Activated naive CD8-positive, alpha-beta T cell treated with anti-CD3 and anti-CD28 coated beads for 36 hours (primary cell): ENCODE measurements around the gene RANBP17. TPM values are rescaled to one million over a fixed set of nuclear protein-coding genes. Genes with fewer than 3 reads are reported as not detected.
"Not testable (repeated sequence)": the region's sequence is repeated elsewhere in the genome, so short reads cannot be mapped to it uniquely, and the experiment has no call there.

Source experiments
- DNase-seq: peaks from one replicate; pipeline ENCODE4 v3.0.0; 2021
- H3K27ac Mint-ChIP-seq: one replicate; pipeline ENCODE4 v1.8.0; 2022; ENCODE audit warnings: mild to moderate bottlenecking, moderate library complexity, mixed read lengths
- H3K27me3 Mint-ChIP-seq: one replicate; pipeline ENCODE4 v1.8.0; 2022; ENCODE audit warnings: mild to moderate bottlenecking, mixed read lengths
- H3K36me3 Mint-ChIP-seq: one replicate; pipeline ENCODE4 v1.8.0; 2021; ENCODE audit warnings: mild to moderate bottlenecking, mixed read lengths
- H3K4me1 Mint-ChIP-seq: one replicate; pipeline ENCODE4 v1.8.0; 2021; ENCODE audit warnings: mixed read lengths
- H3K4me3 Mint-ChIP-seq: one replicate; pipeline ENCODE4 v1.8.0; 2022; ENCODE audit warnings: mild to moderate bottlenecking, moderate library complexity, mixed read lengths
- H3K9me3 Mint-ChIP-seq: one replicate; pipeline ENCODE4 v1.8.0; 2022; ENCODE audit warnings: mixed read lengths
- total RNA-seq, 2 experiments: library from RNA; stranded (reverse); gene quantifications; one replicate each; pipeline ENCODE4 v1.2.3, GENCODE V29; 2021

The RANBP17 gene
- total RNA-seq, 2 experiments from 2014 or later: 0.30 to 0.35 TPM

- Mint-ChIP-seq H3K4me3 (no peak overlapping the region), H3K36me3 (no peaks in the 10 kb centered on the region), H3K27ac (no peak overlapping the region), H3K27me3 (no peaks in the 10 kb centered on the region), H3K9me3 (no peaks in the 10 kb centered on the region), H3K4me1 (no peaks in the 10 kb centered on the region)
- DNase-seq: no peak
Measured at GRCh38 chr5:171158581-171158980, 296.8 kb downstream of the RANBP17 start.

- Mint-ChIP-seq H3K4me1 (no peaks in the 10 kb centered on the region), H3K4me3 (no peak overlapping the region), H3K36me3 (no peaks in the 10 kb centered on the region), H3K27me3 (no peaks in the 10 kb centered on the region), H3K27ac (no peak overlapping the region), H3K9me3 (no peaks in the 10 kb centered on the region)
- no peak for DNase-seq
Measured at GRCh38 chr5:171162165-171162564, 300.3 kb downstream of the RANBP17 start.

DNA sequence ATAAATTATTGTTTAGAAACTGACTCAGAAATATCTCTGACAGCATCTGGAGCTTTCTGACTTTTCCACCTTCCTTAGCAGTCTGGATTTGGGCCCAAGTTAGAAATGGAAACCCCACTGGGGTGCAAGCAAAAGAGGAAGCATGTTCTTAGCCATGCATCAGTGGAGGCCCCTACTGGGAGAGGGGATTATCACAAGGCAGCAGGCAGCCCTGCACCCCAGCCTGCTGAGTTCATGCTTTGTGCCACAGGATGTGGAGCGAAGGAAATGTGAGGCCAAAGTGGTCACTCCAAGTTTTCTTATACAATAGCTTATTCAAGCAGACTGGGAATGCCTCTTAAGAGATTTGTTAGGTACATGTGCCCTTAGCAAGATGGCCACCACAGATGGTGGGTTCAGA lies 300.8 kb downstream of the RANBP17 start:
- DNase-seq: no peak
- H3K27me3 Mint-ChIP-seq: no peaks in the 10 kb centered on the region
- H3K4me1 Mint-ChIP-seq: no peaks in the 10 kb centered on the region
- no peak overlapping the region for H3K4me3 Mint-ChIP-seq
- H3K27ac Mint-ChIP-seq: no peak overlapping the region
- H3K36me3 Mint-ChIP-seq: no peaks in the 10 kb centered on the region
- H3K9me3 Mint-ChIP-seq: no peaks in the 10 kb centered on the region

- H3K4me3 Mint-ChIP-seq: no peak overlapping the region
- H3K36me3 Mint-ChIP-seq: no peaks in the 10 kb centered on the region
- no peaks in the 10 kb centered on the region for H3K4me1 Mint-ChIP-seq
- no peaks in the 10 kb centered on the region for H3K27me3 Mint-ChIP-seq
- H3K27ac Mint-ChIP-seq: no peak overlapping the region
- H3K9me3 Mint-ChIP-seq: no peaks in the 10 kb centered on the region
- DNase-seq: no peak
Measured at GRCh38 chr5:171166766-171167165, 304.9 kb downstream of the RANBP17 start.

DNA sequence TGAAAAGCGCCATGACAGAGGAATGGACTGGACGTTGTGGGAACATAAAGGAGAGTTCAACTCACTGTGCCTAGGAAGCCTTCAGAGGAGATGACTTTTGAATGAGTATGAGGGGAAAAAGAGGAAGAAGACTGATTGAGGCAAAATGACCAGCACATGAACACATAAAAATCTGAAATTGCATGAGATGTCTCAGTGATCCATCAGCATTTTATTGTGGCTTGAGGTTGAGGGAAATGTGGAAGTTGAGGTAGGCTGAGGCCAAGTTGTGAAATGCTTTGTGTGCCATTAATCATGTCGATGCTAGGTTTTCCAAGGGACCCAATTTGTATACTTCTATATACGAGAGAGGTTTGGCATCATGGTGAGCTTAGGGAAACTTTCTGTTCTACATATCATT lies 306.4 kb downstream of the RANBP17 start:
- no peaks in the 10 kb centered on the region for H3K9me3 Mint-ChIP-seq
- H3K4me1 Mint-ChIP-seq: no peaks in the 10 kb centered on the region
- no peak overlapping the region for H3K4me3 Mint-ChIP-seq
- no peaks in the 10 kb centered on the region for H3K36me3 Mint-ChIP-seq
- DNase-seq: no peak
- H3K27ac Mint-ChIP-seq: no peak overlapping the region
- no peaks in the 10 kb centered on the region for H3K27me3 Mint-ChIP-seq

- not testable (repeated sequence) for H3K4me3 Mint-ChIP-seq, H3K27me3 Mint-ChIP-seq, DNase-seq, H3K27ac Mint-ChIP-seq, H3K9me3 Mint-ChIP-seq, H3K4me1 Mint-ChIP-seq, H3K36me3 Mint-ChIP-seq
Measured at GRCh38 chr5:171174960-171175359, 313.1 kb downstream of the RANBP17 start.

GRCh38 chr5:171175746-171176145 lies 313.9 kb downstream of the RANBP17 start:
- no peak overlapping the region for H3K27ac Mint-ChIP-seq
- no peak overlapping the region for H3K4me3 Mint-ChIP-seq
- no peaks in the 10 kb centered on the region for H3K4me1 Mint-ChIP-seq
- H3K27me3 Mint-ChIP-seq: peaks cover 6% of the 10 kb centered on the region
- DNase-seq: no peak
- H3K9me3 Mint-ChIP-seq: no peaks in the 10 kb centered on the region
- no peaks in the 10 kb centered on the region for H3K36me3 Mint-ChIP-seq

GRCh38 chr5:171178190-171178589 lies 316.4 kb downstream of the RANBP17 start:
- H3K9me3 Mint-ChIP-seq, DNase-seq, H3K4me3 Mint-ChIP-seq, H3K27me3 Mint-ChIP-seq, H3K4me1 Mint-ChIP-seq, H3K27ac Mint-ChIP-seq, H3K36me3 Mint-ChIP-seq: not testable (repeated sequence)

DNA sequence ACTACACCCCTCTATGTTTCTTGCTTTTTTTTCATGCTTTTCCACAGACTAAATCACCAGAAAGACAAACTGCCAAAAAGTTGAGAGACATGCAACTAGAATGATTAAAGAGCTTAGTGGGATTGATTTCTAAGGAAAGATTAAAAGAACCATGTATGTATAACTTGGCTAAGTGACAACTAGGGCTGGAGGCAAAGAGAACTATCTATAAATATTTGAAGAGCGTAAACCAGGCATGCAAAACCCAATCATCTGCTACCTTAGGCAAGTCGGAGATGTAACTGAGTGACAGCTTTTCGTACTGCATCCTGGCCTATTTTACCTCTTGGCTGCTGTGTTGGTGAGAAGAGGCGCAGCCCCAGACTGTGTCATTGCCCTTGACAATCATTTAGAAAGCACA lies 326.2 kb downstream of the RANBP17 start:
- no peak overlapping the region for H3K4me3 Mint-ChIP-seq

DNA sequence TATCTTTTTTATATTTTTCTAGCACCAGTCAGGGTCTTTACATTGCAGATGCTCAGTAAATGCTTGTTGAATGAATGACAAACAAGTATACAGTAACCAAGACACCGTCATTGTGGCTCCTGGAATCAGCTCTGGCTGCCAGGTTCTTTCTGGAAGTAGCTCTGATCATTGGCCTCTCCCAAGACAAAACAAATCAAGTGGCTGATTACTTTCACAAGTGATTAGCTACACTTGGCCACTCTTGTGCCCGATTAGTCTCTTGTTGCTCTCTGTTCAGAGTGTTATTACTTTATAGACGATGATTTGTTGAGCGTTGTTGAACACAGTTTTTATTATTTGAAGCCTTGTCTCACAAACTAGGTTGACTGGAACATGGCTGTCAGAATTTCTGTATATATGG lies 327.6 kb downstream of the RANBP17 start:
- Mint-ChIP-seq H3K27me3 (peaks cover 10% of the 10 kb centered on the region), H3K4me1 (no peaks in the 10 kb centered on the region), H3K9me3 (no peaks in the 10 kb centered on the region), H3K36me3 (no peaks in the 10 kb centered on the region), H3K4me3 (no peak overlapping the region), H3K27ac (no peak overlapping the region)
- no peak for DNase-seq

More for the DNA sequence above, 326.2 kb downstream of the RANBP17 start:
- no peak for DNase-seq
- Mint-ChIP-seq H3K9me3 (no peaks in the 10 kb centered on the region), H3K27me3 (peaks cover 8% of the 10 kb centered on the region), H3K4me1 (no peaks in the 10 kb centered on the region), H3K27ac (no peak overlapping the region), H3K36me3 (no peaks in the 10 kb centered on the region)

DNA sequence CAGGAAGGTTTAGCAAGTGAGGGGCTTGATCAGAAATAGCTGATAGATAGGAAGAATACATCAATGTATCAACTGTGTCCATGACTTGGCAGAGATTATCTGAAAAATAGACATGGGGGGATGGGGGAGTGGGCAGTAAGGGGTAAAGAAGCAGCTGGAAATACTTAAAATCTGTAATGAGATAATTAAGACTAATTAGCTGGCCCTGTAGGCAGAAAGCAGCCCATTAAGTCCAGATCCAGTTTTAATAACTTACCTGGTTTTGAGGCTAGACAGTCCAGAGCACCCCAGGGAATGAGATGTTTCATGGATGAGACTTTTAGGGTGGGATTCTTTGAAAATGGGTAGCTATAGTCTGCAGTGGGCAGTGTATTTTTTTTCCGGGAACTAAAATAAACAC lies 330.3 kb downstream of the RANBP17 start:
- Mint-ChIP-seq H3K4me1 (no peaks in the 10 kb centered on the region), H3K27ac (no peak overlapping the region), H3K27me3 (peaks cover 10% of the 10 kb centered on the region), H3K4me3 (no peak overlapping the region), H3K9me3 (no peaks in the 10 kb centered on the region), H3K36me3 (no peaks in the 10 kb centered on the region)
- no peak for DNase-seq

GRCh38 chr5:171201310-171201709 lies 339.5 kb downstream of the RANBP17 start:
- Mint-ChIP-seq H3K4me1 (no peaks in the 10 kb centered on the region), H3K4me3 (no peak overlapping the region), H3K27ac (no peak overlapping the region), H3K27me3 (peaks cover 12% of the 10 kb centered on the region), H3K36me3 (no peaks in the 10 kb centered on the region), H3K9me3 (no peaks in the 10 kb centered on the region)
- no peak for DNase-seq

DNA sequence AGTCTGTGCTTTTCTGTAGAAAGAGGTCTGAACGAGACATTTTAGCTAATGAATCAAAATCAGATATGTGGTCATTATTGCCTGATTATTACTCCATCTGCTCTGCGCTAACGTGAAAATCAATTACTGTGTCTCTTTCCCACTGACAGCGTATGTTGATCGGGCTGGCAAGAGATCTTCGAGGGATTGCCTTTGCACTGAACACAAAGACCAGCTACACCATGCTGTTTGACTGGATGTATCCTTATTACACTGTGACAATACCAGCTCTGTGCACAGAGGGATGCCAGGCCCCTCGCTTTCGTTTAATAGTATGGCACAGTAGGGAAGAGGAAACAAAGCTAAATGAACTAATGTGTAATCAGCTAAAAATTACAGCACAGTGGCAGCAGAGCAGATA lies 343.6 kb downstream of the RANBP17 start:
- no peak for DNase-seq
- H3K27me3 Mint-ChIP-seq: peaks cover 5% of the 10 kb centered on the region
- no peaks in the 10 kb centered on the region for H3K4me1 Mint-ChIP-seq
- H3K4me3 Mint-ChIP-seq: no peak overlapping the region
- no peaks in the 10 kb centered on the region for H3K9me3 Mint-ChIP-seq
- no peaks in the 10 kb centered on the region for H3K36me3 Mint-ChIP-seq
- H3K27ac Mint-ChIP-seq: no peak overlapping the region

GRCh38 chr5:171207256-171207847 lies 345.5 kb downstream of the RANBP17 start:
- Mint-ChIP-seq H3K4me1 (no peaks in the 10 kb centered on the region), H3K27me3 (no peaks in the 10 kb centered on the region), H3K9me3 (no peaks in the 10 kb centered on the region), H3K27ac (no peak overlapping the region), H3K36me3 (no peaks in the 10 kb centered on the region), H3K4me3 (no peak overlapping the region)
- DNase-seq: peak; percentile 3

DNA sequence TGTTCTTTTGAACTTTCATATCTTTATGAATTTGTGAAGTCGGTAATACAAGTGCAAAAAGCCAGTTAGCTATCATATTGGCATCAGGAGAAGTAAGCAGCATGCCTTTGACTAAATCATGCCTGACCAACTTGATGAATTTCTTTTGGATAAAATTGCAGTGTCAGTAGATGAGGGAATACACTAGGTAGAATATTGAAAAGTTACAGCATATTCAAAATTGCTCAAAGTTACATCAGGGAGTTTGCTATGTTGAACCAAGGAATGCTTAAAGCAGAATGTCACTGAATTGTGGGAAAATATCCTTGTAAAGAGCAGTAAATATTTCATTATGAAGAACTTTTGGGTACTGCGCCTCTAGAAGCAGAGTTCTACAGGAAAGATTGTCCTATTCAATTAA lies 360.1 kb downstream of the RANBP17 start:
- no peaks in the 10 kb centered on the region for H3K9me3 Mint-ChIP-seq
- no peaks in the 10 kb centered on the region for H3K36me3 Mint-ChIP-seq
- no peak overlapping the region for H3K27ac Mint-ChIP-seq
- no peaks in the 10 kb centered on the region for H3K4me1 Mint-ChIP-seq
- no peak for DNase-seq
- H3K4me3 Mint-ChIP-seq: no peak overlapping the region
- peaks cover 12% of the 10 kb centered on the region for H3K27me3 Mint-ChIP-seq

- no peak for DNase-seq
- Mint-ChIP-seq H3K9me3 (no peaks in the 10 kb centered on the region), H3K27ac (no peak overlapping the region), H3K27me3 (peaks cover 7% of the 10 kb centered on the region), H3K36me3 (no peaks in the 10 kb centered on the region), H3K4me3 (no peak overlapping the region), H3K4me1 (no peaks in the 10 kb centered on the region)
Measured at GRCh38 chr5:171223927-171224326, 362.1 kb downstream of the RANBP17 start.
